Glomerular endothelial cell (primary cell): ENCODE measurements around the gene ADGRG3. TPM values are rescaled to one million over a fixed set of nuclear protein-coding genes. Genes with fewer than 3 reads are reported as not detected.

ENCODE experiments used
- DNase-seq: peaks from one replicate; pipeline ENCODE4 v3.0.0-alpha.2; 2011; ENCODE audit warnings: low read depth, low spot score; ENCODE audit errors: extremely low read depth
- total RNA-seq: library from RNA; depleted of rRNA; stranded (reverse); fragments of >200 nt; gene quantifications from 2 replicates; pipeline ENCODE4 v1.2.3, GENCODE V29; 2015

Gene ADGRG3
- total RNA-seq, 1 donor from 2014 or later = 0.12 TPM

- no peak for DNase-seq
Observed at GRCh38 chr16:57679016-57679415, 10.9 kb downstream of the ADGRG3 start.

GRCh38 chr16:57679767-57680482, 11.8 kb downstream of the ADGRG3 start:
- DNase-seq = no peak

GRCh38 chr16:57680842-57681375, 12.8 kb downstream of the ADGRG3 start:
- DNase-seq = no peak

DNA sequence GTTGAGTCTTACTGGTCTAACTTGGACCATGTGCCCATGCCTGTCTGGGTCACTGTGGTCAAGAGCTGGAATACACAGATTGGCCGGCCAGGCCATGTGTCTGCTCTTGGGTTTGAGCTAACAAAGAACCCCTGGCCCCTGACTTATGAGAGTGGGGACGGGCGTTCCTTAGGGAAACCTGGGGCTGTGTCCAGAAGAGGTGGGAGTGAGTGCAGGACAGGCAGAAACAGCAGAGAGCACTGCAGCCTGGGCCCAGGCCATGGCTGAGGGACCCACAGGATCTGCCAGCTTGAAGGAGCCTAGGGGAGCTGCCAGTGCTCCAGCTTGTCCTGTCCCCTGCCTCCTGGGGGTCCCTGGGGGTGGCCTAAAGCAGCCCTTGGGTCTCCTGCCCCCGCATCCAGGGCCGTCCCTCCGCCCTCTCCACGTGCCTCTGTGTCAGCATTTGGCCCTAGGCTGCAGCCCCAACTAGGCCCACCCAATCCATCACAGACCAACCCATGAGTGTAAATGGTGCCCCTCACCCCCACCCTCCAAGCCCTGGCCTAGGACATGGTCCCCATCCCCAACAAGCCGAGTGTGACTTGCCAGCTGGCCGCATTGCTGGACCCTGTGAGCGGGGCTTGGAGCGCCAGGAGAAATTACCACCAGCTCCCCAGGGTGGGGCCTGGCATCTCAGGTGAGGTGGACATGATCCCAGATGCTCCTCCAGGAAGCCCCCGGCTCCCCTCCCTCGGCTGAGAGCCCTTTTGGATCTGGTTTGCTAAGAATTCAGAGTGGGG, 14.0 kb downstream of the ADGRG3 start:
- DNase-seq = no peak

GRCh38 chr16:57682809-57683635, 14.9 kb downstream of the ADGRG3 start:
- no peak for DNase-seq

DNA sequence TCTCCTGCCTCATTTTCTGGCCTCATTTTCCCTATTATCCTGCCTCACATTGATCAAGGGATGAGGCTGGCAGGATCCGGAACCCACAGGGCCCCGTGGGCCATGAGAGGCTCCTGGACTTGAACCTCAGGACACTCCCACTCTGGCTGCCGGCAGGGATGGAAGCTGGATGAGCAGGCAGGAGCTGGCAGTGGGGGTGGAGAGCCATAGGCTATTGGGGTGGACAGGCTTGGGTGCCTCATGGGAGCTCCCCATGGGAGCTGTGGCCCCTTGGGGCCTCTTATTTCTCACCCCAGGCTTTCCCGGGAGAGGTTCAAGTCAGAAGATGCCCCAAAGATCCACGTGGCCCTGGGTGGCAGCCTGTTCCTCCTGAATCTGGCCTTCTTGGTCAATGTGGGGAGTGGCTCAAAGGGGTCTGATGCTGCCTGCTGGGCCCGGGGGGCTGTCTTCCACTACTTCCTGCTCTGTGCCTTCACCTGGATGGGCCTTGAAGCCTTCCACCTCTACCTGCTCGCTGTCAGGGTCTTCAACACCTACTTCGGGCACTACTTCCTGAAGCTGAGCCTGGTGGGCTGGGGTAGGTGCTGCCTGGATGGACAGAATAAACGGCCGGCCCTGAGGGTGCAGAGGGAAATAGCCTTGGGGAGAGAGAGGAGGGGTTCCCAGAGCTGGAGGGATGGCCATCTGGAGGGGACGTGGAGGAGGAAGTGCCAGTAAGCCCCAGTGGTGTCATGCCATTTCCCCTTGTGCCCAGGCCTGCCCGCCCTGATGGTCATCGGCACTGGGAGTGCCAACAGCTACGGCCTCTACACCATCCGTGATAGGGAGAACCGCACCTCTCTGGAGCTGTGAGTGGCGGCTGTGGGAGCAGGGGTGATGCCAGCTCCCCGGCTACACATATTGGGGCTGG, 15.8 kb downstream of the ADGRG3 start:
- no peak for DNase-seq

DNA sequence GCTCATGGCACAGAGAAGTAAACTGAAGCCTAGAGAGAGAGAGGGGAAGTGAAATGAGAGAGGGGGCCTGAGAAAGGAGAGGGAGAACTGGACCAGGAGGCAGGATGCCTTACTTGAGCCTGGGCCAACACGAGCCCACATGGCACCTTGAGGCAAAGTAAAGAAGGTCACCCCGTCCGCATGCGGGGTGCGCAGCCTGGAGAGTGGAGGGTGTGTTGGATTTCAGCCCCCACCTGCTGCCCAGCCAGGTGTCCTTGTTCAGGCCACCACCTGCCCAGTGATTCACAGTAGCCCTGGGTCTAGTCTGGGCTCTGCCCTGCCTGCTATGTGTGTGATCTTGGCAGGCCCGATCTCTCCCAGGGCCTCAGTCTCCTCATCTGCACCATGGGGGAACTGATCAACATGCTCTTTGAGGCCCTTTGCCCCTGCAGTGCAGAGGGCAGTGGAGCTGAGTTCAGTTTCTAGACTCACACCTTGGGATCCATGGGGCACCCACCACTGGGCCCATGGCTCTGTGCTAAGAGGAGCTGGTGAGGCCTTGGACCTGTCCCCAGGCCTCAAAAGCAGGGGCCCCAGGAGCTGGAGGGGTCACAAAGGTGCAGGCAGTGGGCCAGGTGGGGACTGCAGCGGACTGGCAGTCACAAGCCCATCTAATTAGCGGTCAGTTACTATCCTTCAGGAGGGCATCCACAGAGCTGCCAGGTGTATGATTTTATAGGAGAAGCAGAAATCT, 16.7 kb downstream of the ADGRG3 start:
- no peak for DNase-seq

DNA sequence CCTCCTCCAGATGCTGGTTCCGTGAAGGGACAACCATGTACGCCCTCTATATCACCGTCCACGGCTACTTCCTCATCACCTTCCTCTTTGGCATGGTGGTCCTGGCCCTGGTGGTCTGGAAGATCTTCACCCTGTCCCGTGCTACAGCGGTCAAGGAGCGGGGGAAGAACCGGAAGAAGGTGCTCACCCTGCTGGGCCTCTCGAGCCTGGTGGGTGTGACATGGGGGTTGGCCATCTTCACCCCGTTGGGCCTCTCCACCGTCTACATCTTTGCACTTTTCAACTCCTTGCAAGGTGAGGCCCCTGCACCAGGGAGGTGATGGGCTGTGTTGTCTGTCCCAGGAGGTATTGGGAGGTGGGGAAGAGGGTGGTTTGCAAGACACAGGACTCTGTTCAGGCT, 17.5 kb downstream of the ADGRG3 start:
- no peak for DNase-seq

GRCh38 chr16:57686577-57686976, 18.5 kb downstream of the ADGRG3 start:
- DNase-seq = no peak

GRCh38 chr16:57687363-57687929, 19.3 kb downstream of the ADGRG3 start:
- no peak for DNase-seq

DNA sequence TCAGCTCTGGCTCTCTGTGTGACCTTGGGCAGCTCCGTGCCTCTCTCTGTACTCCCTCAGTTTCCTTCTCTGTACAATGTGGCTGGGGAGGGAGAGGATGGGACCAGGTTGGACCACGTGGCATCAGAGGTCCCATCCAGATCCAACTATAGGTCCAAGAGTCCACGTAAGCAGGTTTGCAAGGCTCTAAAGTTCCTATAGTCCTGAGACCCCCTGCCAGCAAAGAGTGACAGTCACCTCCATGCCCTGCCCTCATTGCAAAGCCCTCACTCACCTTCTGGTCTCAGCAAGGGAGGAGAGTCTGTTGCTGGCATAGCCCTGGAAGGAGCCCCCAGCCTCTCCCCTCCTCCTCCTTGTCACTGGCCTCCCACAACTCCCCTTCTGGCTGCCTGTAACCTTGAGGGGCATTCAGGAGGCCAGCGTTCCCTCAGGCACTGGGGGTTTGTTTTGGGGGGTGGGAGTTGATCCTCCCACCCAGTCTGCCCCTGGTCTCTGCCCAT, 20.4 kb downstream of the ADGRG3 start:
- no peak for DNase-seq

GRCh38 chr16:57688987-57689761, 21.1 kb downstream of the ADGRG3 start:
- DNase-seq = no peak

GRCh38 chr16:57689762-57690558, 21.9 kb downstream of the ADGRG3 start:
- no peak for DNase-seq

DNA sequence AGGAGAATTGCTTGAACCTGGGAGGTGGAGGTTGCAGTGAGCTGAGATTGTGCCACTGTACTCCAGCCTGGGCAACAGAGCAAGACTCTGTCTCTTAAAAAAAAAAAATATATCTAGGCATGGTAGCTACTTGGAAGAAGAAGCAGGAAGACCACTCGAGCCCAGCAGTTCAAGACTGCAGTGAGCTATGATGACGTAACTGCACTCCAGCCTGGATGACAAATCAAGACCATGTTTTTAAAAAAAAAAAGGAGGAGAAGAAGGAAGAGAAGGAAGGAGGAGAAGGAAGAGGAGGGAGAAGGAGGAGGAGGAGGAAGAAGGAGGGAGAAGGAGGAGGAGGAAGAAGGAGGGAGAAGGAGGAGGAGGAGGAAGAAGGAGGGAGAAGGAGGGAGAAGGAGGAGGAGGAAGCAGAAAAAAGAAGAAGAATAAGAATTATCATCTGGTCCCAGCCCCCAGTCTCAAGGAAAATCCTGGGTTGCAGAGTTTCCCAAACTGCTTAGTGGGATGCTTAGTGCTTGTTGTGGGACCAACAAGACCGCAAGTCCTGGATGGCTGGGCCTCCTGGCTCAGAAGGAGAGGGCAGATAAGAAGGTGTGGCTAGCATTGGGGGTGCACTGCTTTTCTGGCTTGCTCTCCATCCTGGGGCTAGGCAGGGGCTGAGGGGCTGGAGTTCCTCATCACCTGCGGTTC, 22.8 kb downstream of the ADGRG3 start:
- DNase-seq = no peak

GRCh38 chr16:57692636-57693035, 24.5 kb downstream of the ADGRG3 start:
- no peak for DNase-seq

GRCh38 chr16:57693550-57693949, 25.4 kb downstream of the ADGRG3 start:
- DNase-seq = no peak

DNA sequence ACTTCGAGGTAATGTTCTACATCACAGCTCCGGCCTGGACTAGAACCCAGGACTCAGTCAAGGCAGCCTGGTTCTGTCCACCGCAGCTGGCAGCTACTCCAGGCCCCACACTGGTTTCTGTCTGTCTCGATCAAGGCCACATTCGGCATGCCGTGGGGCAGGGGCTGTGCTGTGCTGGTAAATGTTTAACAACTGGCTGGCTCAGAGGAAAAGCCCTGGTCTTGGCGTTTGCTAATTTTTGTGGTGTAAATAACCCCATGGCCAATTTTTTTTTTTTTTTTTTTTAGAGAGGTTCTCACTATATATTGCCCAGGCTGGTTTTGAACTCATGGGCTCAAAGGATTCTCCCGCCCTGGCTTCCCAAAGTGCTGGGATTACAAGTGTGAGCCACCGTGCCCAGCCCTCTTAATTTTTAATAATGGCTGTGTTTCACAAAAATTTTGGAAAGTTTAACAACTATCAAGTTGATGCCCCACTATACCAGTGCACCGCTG, 26.2 kb downstream of the ADGRG3 start:
- DNase-seq = no peak
